Endometrium (tissue), 2 donors: ENCODE data around the gene SMAD7.

Experiments
- FAIRE-seq: peaks from 2 replicates; lab custom pipeline; 2012; peaks lifted over from hg19 to GRCh38; lab: Jason Lieb, UNC
- donor health status: control.
- donor health status: control.

Gene SMAD7

DNA sequence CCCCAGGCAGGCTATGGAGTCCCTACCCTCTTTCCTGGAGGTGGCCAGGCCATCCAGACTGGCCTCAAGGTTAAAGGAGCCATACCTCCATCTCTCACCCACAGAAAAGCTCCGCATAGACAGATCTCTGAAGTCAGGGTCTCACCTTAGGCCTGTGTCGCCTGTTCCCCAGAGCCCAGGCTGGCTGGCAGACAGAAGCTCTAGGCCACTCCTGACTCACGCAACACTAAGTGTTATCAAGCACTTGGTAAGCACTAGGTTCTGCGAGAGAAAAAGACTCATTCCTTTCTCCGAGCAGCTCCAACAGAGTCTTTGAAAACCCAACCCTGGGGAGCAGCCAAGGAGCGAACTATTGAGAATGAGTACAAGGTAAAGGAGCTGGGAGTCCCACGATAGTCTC is 6.1 kb downstream of the SMAD7 start:
- no peak for FAIRE-seq

DNA sequence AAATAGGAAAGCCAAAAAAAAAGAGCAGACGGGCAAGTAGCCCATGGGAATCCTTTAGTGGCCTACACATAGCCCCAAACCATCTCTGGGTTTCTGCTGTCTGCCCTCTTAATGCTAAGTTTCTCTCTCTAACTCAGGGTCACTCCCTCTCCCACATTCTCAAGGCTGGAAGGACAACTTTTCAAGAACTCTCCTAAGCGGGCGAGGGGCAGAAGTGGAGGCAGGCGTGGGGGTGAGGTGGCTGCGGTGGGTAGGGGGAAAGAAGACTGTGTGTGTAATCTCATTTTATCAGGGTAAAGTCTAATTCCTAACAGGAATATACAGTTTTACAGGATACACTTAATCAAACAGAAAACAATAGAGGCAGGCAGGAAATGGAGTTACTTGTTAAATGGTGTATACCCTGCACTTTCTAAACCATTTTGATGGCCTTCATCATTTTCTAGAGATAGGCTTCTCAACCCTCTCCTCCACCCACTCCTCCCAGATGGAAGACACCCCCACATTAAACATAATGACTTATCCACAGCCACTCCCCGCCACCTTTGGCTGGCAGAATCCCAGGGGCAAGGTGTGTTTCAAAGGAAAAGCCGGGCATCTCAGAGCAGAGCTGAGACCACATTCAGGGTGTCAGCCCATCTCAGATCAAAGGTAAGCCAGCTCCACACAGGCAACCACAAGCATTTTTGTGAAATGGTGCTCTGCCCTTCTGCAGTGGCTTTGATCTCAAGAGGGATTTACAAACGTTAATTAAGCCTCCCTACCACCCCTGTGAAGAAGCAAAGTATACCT is 6.8 kb downstream of the SMAD7 start:
- no peak for FAIRE-seq

DNA sequence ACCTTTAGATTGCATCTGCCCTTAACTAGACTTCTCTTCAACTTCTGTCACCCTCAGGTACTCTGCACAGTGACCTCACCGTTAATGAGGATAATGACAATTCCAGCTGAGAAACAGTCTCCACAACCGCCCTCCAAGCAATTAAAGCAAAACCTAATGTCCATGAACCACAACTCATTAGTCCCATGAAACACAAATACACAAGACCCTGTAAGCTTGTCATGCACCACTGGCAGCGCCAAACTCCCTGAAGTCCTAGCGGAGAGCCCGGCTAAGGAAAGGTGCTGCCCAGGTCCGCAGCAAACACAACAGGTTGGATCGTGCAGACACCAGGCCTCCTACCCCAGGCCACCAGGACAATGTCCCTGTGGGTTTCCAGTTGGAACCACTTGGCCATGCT is 7.4 kb downstream of the SMAD7 start:
- no peak for FAIRE-seq

DNA sequence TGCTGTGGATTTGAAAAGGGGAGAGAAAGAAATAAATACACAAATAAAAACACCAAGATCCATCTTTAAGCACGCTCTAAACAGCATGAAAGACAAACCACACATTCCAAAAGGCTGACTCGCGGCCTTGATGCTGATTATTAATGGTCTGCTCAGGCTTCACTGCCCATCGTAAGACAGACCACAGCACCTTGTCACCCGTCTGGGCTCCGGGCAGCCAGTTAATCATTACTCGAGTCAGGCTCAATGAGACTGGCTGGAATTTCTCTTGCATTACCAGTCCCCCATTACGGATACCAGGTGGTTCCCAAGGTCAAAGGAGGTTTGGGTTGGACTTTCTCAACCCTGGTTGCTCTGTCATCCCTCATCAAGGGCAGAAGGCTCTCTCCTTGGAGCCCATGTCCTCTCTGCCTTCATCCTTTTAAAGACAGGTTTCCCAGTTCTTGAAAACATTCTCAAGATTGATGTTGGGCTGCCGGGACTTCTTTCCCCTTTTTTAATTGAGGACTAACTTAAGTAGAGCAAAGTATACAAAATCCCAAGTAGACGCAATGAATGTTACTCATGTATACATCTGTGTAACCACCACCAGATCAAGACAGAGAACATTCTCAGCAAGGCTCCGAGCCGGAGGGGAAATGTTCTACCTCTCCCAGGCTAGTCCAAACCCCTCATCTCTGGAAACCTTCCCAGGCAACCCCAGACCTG is 8.1 kb downstream of the SMAD7 start:
- no peak for FAIRE-seq

DNA sequence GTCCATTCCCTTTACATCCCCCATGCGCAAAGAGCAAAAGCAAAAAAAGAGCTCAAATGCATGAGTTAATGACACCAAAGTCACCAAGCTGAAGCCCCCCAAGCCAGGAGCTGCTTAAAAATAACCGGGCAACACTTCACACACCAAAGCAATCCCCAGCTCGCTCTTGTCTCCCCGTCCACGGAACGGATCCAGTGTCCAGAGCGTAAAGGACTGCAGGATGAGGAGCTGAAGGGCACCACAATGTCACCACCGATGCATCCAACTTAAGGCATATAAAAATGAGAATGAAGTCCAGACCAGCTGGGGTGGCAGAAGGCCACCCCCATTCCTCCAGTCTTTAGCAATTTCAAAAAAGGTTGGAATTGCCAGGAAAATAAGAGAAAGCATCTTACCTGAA is 8.7 kb downstream of the SMAD7 start:
- FAIRE-seq: no peak

DNA sequence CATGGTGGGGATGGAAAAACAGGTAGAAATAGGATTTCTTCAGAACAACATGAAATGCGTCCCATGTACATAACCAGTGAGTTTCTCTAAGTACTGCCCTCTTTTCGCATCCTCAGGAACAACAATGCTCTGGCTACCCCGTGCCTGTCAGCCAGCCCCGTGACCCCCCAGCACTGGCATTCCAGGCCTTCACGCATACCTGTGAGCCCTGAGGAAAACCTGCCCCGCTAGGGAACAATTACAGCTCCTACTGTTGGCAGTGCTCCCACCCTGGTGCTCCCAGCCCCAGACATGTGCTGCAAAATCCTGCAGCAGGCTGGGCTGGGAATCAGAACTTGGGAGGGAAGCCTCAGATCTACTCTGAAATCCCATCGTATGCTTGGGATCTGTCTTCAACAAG is 9.1 kb downstream of the SMAD7 start:
- FAIRE-seq: no peak

DNA sequence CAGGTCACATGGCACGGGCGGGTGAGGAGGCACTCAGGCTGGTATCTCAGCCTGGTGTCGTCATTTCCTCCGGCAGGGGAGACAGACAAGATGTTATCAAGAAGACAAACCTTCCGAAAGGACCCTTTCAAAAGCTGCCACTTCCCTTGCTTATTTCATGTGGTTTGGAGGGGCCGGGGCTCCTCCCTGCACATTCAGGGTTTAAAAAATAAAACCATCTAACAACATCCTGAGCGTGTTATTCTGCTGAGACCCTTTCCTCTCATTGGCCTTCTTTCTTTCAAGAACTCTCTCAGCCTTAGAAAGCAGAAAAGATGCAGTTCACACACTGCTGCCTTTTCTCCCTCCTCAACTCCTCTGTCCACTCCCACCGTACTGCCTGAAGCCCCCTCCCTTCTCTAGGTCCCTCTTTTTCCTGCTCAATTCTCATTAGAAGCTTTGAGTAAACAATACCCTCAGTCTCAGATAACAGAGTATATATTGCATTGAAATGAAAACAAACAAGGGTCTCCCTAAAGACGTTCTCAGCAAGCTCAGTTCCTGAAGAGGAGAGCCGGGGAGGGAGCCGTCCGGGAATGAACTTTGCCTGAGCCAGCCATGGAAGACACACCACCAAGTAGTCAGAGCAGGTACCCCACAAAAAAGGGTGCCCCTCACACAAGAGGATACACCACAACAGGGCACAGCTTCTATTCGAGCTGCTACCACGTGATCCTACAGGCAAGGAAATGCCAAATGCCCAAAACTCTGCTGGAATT is 9.7 kb downstream of the SMAD7 start:
- no peak for FAIRE-seq

DNA sequence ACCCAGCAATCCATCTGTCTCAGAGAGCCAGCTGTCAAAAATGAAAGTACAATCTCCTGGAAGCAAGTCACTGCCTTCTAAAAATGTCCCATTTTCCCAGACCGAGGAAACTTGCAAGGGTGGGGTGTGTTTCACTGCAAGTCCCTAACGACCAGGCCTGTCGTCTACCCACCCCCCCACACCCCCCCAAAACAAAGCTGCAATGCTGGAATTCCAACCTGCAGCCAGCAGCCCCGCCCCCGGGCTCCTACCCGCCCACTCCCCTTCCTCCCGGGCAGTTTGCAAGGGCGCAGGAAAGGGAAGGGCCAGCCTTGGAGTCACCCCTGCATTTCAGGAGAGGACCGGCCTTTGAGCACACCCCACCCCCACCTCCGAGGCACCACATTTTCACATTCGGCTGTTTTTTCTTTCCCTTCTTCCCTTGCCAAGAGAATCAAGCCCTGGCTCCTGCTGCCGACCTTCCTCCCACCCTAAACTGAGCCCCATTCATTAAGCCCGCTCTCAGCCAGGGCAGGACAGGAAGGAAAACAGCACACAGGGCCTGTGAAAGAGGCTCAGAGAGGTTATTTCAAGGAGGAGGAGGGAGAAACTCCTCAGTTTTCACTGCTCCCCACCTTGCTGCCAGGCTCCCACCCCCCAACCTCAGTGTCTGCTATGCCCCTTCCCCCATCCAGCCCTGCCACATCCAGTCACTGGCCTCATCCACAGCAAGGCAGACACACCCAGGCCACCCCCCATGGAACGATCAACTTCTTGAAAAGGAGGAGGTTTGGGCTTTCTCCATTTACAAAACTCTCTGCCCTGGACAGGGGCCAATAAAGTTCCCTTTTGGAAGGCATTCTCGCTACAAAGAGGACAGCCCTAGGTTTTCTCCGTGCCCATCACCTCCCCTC is 11.3 kb downstream of the SMAD7 start:
- no peak for FAIRE-seq

DNA sequence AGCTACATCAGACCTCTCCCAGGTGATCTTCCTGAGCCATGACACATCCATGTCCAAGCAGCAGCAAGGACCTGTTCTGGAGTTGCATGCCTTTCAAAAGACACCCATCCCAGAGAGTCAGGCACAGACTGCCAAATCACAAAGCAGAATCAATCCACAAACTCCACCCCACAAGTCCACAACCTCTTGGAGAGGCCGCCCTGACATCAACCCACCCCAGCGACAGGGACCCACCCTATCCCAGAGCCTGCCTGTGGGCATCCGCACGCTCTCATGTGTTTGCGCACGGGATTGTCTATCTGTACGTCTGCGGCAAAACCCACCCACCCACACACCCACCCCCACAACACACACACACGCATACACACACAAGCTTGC is 11.9 kb downstream of the SMAD7 start:
- no peak for FAIRE-seq

DNA sequence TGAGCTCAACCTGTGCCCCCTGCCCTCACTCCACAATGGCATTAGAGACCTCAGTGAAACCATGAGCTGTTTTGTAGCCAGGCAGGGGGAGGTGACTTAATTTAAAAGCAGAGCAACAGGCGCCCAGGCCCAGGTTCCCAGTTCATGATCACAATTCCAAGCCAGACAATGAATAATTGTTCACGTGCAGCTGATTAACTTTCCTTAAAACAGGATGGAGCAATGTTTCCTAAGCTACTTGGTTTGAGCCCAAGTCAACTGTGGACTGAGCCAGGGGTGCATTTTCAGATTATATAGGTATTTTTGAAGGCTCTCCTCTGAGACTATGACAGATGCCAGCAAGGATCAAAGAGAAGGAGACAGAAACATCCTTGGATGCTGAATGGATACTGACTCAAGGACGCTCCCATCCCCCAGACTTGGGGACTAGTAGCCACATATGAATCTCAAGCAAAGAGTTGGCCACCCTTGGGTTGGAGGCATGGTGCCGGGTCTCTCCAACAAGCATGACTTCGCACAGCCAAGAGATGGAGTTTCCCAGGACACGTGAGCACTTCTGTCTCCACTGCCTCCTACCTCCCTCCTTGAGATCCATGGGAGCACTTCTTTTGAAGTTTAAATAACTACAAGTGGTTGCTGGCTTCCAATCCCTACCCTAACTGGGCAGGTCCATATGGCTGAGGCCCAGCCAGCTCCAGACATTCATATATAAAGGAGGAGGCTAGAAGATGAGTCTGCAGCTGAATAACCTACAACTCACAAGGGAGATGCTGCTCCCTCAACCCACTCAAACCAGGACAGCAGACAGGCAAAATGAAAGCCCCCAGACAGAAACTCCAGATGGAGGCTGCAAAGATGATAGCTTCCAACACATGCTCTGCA is 12.7 kb downstream of the SMAD7 start:
- FAIRE-seq: no peak

DNA sequence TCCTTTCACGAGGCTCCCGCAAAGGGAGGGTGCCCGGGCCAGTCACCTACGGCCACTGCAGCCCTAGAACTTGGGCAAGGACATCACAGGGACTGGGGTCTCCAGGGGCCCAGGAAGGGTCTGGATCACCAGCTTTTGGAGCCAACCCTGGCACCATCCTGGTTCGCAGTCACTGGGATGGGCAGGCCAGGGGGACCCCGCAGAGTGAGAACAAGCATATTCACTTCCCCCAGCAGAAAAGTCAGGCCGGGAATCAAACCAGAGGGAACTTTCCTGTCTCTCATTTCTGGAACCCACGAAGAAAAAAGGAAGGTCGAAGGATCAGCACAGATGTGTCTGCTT is 15.4 kb downstream of the SMAD7 start:
- FAIRE-seq: no peak

DNA sequence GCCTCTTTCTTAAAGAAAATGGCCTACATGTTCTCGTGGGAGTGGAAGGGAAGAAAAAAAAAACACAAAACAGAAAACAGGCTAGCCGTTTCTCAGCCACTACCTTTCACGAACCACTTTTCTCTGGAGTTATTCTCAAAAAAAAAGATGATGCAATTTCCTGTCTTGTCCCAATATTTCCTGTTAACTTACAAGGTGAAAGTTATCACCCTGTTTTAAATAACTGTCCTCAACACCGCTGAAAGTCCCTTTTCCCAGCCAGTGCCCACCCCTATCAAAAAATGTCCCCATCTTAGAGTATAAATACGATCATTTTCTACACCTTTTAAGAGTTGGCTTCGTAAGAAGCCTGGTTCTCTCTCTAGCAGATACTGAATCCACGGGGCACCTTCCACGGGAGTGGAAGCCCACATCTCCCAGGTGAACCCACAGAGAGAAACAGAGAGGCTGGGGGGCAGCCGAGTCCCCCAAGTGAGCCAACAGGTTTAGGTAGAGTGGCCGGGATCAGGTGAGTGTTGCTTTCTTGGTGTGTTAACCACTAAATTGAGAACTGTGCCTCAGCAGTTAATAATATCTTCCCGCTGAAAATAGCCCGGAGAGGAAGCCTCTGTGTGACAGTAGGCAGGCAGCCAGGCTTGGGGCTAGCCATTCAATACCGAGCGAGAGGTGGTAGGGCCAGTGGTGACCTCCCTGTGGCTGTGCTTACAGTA is 15.9 kb downstream of the SMAD7 start:
- peak; percentile 89 for FAIRE-seq

DNA sequence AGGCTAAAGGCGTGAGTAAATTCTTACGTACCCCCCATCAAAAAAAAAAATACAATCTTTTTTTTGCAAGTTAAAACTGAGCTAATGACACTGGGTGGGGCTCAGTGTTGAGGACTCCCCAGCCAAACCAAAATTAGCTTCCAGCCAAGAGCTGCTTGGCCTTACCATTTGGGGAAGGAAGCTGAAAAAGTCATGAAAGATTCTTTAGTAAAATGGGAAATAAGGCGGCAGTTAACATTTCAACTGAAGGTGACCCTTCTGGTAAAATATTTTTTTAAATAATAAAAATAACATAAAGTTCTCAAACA is 16.4 kb downstream of the SMAD7 start:
- FAIRE-seq: no peak

DNA sequence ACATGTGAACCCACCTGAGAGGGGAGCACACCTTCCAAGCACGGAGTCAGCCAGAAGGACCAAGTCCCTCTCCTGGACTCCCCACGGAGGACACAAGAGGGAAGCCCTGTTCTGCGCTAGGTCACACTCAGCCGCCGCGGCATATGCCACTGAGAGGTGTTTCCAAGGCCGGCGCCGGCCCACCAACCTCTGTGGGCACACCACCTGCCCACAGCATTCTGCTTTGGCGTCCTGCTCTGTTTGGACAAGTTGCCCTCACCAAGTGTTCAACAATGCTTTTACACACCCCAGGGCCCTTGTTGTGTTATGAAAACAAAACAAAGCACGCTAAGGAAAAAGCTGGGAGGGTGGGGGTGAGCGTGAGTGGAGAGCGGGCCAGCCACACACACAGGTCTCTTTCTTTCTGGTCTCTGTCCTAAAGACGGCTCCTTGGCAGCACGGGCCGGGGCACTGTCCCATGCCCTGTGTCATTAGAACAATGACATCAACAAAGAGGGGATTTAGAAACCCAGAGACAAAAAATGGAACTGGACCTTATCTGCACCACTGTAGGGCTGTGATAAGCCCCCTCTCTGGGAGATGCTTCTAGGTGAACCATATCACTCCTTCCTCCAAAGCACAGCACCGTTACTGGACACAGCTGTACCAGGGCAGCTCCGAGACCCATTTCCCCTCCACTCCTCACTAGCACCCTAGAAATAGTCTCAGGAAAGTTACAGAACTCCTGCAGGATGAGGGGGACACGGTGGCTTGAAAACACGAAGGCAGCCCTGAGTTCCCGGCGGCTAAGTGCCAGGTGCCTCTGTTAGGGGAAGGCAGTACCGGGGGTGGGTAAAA is 17.0 kb downstream of the SMAD7 start:
- FAIRE-seq: no peak

DNA sequence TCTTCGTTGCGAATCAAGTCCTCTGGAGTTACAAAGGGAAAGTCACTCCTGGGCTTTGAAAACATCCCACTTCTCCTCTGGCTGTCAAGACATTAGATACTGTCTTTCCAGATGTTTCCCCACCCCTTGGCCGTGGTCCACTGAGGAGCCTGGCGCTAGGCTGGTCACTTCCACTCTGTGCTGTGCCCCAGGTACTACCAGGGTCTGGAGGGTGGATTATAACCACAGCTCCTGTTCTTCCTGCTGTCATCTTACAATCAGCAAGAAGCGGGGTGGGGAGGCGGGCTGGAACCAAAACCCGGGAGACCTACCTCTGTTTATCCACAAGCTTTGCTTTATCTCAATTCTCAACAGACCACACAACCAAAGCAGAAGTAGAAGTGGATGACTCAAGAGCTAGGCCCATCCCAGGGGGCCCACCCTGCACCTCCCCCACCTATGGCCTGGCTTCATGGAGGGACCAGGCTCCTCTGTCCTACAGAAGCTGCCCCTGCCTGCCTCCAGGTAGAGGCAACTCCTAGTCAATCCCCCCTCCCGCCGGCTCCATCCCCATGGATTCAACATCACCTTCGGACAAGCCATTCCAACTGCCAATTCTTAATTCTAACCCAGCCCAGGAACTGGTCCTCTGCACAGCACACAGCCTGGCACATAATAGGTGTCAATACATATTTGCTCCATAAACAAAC is 17.8 kb downstream of the SMAD7 start:
- no peak for FAIRE-seq

DNA sequence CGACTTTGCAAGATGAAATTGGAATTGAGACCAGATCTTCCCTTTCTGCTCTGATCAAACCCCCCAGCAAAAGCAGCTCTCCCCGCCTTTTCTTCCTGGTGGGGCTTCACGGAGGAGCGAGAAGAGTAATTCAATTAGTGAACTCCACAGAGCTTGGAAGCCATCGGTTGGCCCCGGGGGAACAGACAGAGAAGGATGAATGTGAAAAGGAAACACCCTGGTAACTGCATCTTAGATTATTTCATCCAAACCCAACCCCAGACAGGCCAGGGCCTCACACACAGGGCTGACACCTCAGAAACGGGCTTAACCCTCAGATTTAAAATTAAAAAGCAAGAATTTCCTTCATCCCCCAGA is 18.3 kb downstream of the SMAD7 start:
- FAIRE-seq: no peak

DNA sequence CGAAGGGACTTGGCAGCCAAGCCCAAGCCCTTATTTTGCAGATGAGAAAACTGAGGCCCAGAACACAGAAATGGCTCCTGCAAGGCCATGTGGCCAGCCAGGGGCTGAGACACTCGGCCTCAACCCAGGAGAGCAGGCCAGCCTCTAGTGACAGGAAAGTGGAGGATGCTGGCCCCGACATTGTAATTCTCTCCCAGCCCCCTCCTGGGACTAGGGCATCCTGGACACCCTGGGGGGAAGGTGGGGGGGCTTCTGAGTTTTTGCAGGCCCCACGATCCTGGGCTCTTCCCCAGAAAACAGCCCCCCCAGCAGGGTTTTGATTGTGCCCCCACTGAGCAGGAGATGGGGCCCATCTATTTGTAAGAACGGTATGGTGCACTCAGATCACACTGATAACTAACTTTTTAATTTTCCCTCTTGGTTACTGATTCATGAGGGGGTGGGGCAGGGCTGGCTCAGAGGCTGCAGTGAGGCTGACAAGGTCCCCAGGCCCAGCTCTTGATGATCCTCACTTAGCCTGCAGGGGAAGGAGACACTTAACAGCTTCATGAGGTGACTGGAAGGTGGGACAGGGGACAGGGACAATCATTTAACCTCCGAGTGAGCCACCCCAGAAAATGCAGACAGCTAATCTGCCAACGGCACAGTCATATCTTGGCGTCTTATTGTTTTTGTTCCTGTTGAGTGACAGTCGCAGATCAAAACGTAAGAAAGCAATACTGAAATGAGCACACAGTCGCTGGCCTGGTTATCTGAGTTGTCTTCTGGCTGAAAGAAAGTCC is 18.9 kb downstream of the SMAD7 start:
- FAIRE-seq: no peak

DNA sequence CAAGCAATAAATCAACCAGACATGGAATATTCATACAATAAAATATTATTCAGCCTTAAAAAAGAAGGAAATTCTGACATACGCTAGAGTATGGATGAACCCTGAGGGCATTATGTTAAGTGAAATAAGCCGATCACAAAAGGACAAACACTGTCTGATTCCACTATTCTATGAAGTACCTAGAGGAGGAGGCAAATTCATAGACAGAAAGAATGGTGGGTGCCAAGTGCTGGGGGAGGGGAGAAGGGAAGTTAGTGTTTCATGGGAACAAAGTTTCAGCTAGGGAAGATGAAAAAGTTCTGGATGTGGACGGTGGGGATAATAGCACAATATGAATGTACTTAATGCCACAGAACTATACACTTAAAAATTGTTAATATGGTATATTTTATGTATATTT is 19.8 kb downstream of the SMAD7 start:
- no peak for FAIRE-seq
